Adrenal gland (tissue), 5 donors: ENCODE measurements around the gene GLDC.

Experiments
- POLR2A ChIP-seq, 2 donors: fragments of 450-650 bp; IDR thresholded peaks; one replicate each; pipeline ENCODE4 v1.6.1; 2017; ENCODE audit warnings: antibody characterized with exemption in 2 of 2, mild to moderate bottlenecking in 2 of 2, moderate library complexity in 1 of 2
- TF ChIP-seq, protein P1 (sequence below), 6 experiments: fragments of 450-650 bp in 4 of 6; fragments of 200-600 bp in 2 of 6; sonication (generic) in 1 of 6; IDR thresholded peaks; 1 replicate in 5 of 6; 2 replicates in 1 of 6; pipeline versions ENCODE4 v1.5.1 to v1.8.0; 2016 to 2021; ENCODE audit warnings: antibody characterized with exemption in 6 of 6, mild to moderate bottlenecking in 2 of 6, moderate library complexity in 1 of 6
- donor health status: DM: no; HTN: no; CAD: no.

DNA sequence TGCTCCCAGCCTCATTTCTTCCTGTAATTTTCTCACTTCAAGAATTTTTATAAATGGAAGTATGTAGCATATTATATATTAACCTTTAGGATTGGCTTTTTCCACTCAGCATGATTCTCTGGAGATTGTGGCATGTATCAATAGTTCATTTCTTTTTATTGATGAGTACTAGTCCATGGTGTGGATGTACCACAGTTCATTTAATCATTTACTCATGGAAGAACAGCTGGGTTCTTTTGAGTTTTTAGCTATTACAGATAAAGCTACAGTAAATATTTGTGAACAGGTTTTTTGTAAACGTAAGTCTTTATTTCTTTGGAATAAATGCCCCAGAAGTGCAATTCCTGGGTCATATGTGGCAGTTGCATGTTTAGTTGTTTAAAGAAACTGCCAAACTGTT is 156.4 kb downstream of the GLDC start:
- TF ChIP-seq, protein P1, sequence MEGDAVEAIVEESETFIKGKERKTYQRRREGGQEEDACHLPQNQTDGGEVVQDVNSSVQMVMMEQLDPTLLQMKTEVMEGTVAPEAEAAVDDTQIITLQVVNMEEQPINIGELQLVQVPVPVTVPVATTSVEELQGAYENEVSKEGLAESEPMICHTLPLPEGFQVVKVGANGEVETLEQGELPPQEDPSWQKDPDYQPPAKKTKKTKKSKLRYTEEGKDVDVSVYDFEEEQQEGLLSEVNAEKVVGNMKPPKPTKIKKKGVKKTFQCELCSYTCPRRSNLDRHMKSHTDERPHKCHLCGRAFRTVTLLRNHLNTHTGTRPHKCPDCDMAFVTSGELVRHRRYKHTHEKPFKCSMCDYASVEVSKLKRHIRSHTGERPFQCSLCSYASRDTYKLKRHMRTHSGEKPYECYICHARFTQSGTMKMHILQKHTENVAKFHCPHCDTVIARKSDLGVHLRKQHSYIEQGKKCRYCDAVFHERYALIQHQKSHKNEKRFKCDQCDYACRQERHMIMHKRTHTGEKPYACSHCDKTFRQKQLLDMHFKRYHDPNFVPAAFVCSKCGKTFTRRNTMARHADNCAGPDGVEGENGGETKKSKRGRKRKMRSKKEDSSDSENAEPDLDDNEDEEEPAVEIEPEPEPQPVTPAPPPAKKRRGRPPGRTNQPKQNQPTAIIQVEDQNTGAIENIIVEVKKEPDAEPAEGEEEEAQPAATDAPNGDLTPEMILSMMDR (IDR thresholded peaks at IDR 0.05): no peak
- no peak for TF ChIP-seq POLR2A (IDR thresholded peaks at IDR 0.05)
